NCI-H1930 (cell line): Measurements from ENCODE around the gene ZC3H14.
"Not testable (repeated sequence)": the region's sequence is repeated elsewhere in the genome, so short reads cannot be mapped to it uniquely, and the experiment has no call there.

Experiments used
- DNase-seq, 2 experiments: peaks; one replicate each; lab custom pipeline; 2025; lab: John Stamatoyannopoulos, UW

ZC3H14 gene

GRCh38 chr14:88562831-88563686, at the start of gene ZC3H14:
Gene ZC3H14, plus strand, starts transcription at chr14:88563037. Its CDS starts 97 bp downstream, at chr14:88563134.
- peak; percentile 79 to 87 for DNase-seq

GRCh38 chr14:88515499-88516221, 47.2 kb upstream of the ZC3H14 start:
- no peak for DNase-seq

- no peak for DNase-seq
These were observed 45.9 kb upstream of the ZC3H14 start for GRCh38 chr14:88516861-88517357.

GRCh38 chr14:88518592-88519512, 44.0 kb upstream of the ZC3H14 start:
- DNase-seq: no peak

GRCh38 chr14:88519907-88520306, 42.9 kb upstream of the ZC3H14 start:
- DNase-seq: no peak

- no peak for DNase-seq
These were observed 41.0 kb upstream of the ZC3H14 start for GRCh38 chr14:88521818-88522217.

- no peak for DNase-seq
These were observed 40.4 kb upstream of the ZC3H14 start for GRCh38 chr14:88522393-88522792.

- DNase-seq: not testable (repeated sequence)
These were observed 32.9 kb upstream of the ZC3H14 start for GRCh38 chr14:88529889-88530288.

GRCh38 chr14:88533064-88533602, 29.7 kb upstream of the ZC3H14 start:
- DNase-seq: no peak

GRCh38 chr14:88535149-88535548, 27.7 kb upstream of the ZC3H14 start:
- DNase-seq: no peak

- no peak for DNase-seq
These were observed 27.0 kb upstream of the ZC3H14 start for GRCh38 chr14:88535813-88536212.

- DNase-seq: no peak
These were observed 21.5 kb upstream of the ZC3H14 start for GRCh38 chr14:88541324-88541723.

- no peak for DNase-seq
These were observed 19.7 kb upstream of the ZC3H14 start for GRCh38 chr14:88542857-88543795.

GRCh38 chr14:88545256-88545655, 17.6 kb upstream of the ZC3H14 start:
- no peak for DNase-seq

GRCh38 chr14:88546621-88547385, 16.0 kb upstream of the ZC3H14 start:
- DNase-seq: no peak

GRCh38 chr14:88547386-88547780, 15.5 kb upstream of the ZC3H14 start:
- DNase-seq: no peak

GRCh38 chr14:88550078-88550477, 12.8 kb upstream of the ZC3H14 start:
- DNase-seq: no peak

- peak; percentile 63 to 73 for DNase-seq
These were observed 11.6 kb upstream of the ZC3H14 start for GRCh38 chr14:88551094-88551870.

GRCh38 chr14:88551980-88552431, 10.8 kb upstream of the ZC3H14 start:
- DNase-seq: no peak
